Fibroblast of villous mesenchyme (primary cell): ENCODE data around the gene ARSG. TPM values are rescaled to one million over a fixed set of nuclear protein-coding genes. Genes with fewer than 3 reads are reported as not detected.
"Not testable (repeated sequence)": the region's sequence is repeated elsewhere in the genome, so short reads cannot be mapped to it uniquely, and the experiment has no call there.

Source experiments
- DNase-seq: peaks from one replicate; pipeline ENCODE4 v3.0.0-alpha.2; 2010; ENCODE audit warnings: low read depth
- H3K4me3 ChIP-seq: 2 replicates; pipeline ENCODE4 v1.5.1; 2011; ENCODE audit warnings: low read depth, mild to moderate bottlenecking, low read length
- total RNA-seq: library from RNA; depleted of rRNA; stranded (reverse); fragments of >200 nt; gene quantifications from 2 replicates; pipeline ENCODE4 v1.2.3, GENCODE V29; 2012
- TF ChIP-seq, protein P1 (sequence below): IDR thresholded peaks from 2 replicates; pipeline ENCODE4 v1.5.1; 2012; ENCODE audit warnings: low read depth, mild to moderate bottlenecking, low read length; ENCODE audit not compliant: insufficient read depth

ARSG gene
- total RNA-seq, 1 donor: 5.6 TPM

GRCh38 chr17:68255151-68255550, 36.1 kb upstream of the ARSG start:
- DNase-seq: no peak
- TF ChIP-seq, protein P1, sequence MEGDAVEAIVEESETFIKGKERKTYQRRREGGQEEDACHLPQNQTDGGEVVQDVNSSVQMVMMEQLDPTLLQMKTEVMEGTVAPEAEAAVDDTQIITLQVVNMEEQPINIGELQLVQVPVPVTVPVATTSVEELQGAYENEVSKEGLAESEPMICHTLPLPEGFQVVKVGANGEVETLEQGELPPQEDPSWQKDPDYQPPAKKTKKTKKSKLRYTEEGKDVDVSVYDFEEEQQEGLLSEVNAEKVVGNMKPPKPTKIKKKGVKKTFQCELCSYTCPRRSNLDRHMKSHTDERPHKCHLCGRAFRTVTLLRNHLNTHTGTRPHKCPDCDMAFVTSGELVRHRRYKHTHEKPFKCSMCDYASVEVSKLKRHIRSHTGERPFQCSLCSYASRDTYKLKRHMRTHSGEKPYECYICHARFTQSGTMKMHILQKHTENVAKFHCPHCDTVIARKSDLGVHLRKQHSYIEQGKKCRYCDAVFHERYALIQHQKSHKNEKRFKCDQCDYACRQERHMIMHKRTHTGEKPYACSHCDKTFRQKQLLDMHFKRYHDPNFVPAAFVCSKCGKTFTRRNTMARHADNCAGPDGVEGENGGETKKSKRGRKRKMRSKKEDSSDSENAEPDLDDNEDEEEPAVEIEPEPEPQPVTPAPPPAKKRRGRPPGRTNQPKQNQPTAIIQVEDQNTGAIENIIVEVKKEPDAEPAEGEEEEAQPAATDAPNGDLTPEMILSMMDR: no peak
- H3K4me3 ChIP-seq: no peak overlapping the region

DNA sequence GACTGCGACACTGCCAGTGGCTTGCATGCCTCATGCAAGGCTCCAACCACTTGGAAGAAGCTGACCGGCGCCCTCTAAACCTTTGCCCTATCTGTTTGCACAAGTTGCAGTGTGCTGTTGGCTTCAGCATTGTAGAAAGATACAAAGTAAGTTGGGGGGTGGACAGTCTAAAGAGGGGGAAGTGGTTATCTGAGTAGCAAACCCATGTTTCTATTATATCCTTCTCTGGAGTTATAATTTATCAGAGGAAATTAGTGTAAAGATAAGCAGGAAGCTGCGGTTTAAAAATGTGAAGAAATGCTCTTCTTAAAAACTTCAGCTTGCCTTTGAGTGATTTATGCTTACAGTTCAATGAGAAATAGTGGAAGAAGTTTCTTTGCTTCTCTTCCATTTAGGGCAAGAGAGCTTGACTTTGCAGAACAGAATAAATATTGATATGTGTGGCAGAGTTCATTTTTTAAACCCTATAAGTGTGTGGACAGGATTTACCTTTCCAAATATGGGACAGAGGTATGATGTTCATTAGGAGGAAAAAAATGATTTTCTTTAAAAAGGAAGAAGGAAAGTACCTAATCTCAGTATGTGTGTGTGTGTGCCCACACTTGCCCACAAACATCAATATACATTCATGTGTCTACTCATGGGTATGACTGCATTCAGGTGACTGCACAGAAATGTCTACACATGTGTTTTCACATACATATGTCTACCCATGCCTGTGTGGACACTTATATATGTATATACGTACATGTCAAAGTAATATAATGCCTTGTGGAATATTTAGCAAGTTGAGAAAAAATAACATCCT, 35.4 kb upstream of the ARSG start:
- H3K4me3 ChIP-seq: no peak overlapping the region
- TF ChIP-seq, protein P1: no peak
- peak; percentile 28 for DNase-seq

DNA sequence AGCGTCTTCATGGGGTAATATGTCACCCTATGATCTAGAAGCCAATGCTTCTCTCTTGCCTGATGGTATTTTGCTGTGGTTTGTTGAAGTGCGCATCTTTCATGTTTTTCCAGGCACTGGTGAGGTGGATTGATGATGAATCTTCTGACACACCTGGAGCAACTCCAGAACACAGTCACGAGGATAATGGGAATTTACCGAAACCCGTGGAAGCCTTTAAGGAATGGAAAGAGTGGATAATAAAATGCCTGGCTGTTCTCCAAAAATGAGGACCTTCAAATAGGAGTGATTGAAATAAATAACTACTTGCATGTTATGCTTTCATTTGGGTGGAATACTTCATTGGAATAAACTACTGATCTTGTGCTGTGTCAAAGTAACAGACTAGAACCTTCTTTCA, 34.6 kb upstream of the ARSG start:
- DNase-seq, H3K4me3 ChIP-seq: not testable (repeated sequence)

GRCh38 chr17:68257934-68258333, 33.4 kb upstream of the ARSG start:
- TF ChIP-seq, protein P1: no peak
- no peak for DNase-seq
- no peak overlapping the region for H3K4me3 ChIP-seq

DNA sequence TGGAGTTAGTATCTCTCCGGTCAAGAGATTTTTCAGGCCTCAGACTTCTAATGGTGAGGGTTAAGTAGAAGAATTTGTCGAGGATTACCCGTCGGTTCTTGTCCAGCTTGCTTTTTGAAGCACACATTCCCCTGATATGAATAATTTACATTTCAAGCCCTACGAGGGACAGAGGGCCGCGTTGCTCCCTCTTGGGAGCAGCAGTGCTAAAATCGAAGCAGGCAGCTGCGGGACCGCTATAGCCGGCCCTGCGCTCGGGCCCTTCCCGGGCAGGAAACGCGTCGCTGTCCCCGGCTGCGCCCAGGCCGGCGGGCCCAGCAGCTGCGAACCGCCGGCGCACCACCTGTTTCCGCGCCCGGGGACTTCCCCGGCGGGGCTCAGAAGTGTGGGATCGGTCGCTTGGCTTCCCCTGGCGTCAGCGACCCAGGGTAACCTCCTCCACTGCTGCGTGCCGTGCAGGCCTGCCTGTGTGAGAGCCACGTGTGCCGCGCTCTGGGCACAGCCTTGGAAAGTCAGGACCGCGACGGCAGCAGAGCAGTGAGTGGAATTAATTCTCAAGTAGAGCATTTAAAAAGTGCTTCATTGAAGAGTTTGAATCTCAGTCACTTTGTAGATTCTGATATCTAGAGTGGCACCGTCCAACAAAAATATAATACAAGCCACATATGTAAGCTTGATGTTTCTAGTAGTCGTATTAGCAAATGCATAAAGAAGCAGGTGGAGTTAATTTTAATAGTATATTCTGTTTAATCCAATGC, 32.2 kb upstream of the ARSG start:
- peak; percentile 61 for DNase-seq
- H3K4me3 ChIP-seq: not testable (repeated sequence)

DNA sequence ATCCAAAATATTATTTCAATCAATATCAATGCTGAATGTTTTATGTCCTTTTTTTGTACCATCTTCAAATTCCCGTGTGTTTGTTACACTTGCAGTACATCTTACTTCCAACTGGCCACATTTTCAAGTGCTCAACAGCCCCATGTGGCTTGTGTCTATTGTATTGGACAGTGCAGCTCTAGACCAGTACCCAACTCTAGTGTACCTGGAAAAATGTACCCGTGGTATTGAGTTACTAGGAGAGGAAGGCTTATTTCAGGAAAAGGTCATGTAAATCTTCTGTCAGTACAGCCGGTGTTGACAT, 31.7 kb upstream of the ARSG start:
- not testable (repeated sequence) for H3K4me3 ChIP-seq, DNase-seq

GRCh38 chr17:68260051-68260762, 31.1 kb upstream of the ARSG start:
- H3K4me3 ChIP-seq: no peak overlapping the region
- TF ChIP-seq, protein P1: no peak
- peak; percentile 72 for DNase-seq

DNA sequence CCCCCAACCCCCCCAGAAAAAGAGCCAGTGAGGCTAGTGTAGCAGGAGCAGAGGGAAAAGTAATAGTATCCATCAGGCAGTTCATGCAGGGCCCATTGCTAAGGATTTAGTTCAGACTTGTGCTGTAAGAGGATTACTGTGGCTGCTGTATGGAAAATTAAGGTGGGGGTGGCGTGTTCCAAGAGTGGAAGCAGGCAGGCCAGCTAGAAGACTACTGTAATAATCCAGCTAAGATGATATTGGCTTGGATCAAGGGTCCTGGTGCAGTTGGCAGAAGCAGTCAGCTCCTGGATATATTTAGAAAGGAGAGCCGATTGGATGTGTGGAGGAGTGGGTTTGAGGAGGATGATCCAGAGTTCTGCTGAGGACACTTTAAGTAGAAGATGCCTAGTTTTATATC, 28.8 kb upstream of the ARSG start:
- DNase-seq, H3K4me3 ChIP-seq: not testable (repeated sequence)

GRCh38 chr17:68263101-68263681, 28.1 kb upstream of the ARSG start:
- H3K4me3 ChIP-seq: not testable (repeated sequence)
- peak; percentile 50 for DNase-seq
- TF ChIP-seq, protein P1: peak; percentile 66

DNA sequence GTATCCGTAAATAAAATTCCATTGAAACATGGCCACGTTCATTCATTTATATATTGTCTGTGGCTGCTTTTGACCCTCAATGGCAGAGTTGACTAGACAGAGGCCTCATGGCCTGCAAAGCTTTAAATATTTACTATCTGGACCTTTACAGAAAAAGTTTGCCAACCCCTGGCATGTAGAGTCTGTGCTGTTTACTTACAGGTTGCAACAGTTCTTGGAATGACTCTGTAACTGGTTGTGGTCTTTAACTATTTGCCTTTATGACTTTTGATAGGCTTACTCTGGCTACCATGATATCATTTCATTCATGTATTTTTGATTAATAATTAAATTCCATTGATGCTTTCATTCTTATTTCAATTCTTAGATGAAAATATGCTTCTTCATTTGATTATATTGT, 25.5 kb upstream of the ARSG start:
- H3K4me3 ChIP-seq: not testable (repeated sequence)
- DNase-seq: peak; percentile 44
